Measurements from ENCODE around the gene ZNRF4.

Gene ZNRF4

DNA sequence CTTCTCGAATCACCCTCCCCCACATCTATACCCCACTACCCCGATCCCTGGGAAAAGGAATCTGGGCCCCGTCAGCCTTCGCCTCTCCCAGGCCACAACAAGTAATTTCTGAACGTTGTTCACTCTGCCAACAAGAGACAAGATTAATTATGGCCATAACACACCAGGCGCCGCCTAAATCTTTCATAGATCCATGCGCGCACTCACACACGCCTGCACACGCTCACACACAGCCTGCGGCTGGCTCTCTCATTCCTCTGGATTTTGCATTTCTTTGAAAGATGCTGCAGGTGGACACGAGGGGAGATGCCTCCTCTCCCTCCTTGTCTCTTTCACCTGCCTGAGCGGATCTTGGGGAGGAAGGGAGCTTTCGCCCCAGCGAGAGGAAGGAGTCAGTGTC is 17.1 kb downstream of the ZNRF4 start:
- H3K4me2 ChIP-seq (ENCODE audit: low read length): no peak overlapping the region
- no peaks in the 10 kb centered on the region for H3K36me3 ChIP-seq (replicated peaks; ENCODE audit: low read depth, low read length)

DNA sequence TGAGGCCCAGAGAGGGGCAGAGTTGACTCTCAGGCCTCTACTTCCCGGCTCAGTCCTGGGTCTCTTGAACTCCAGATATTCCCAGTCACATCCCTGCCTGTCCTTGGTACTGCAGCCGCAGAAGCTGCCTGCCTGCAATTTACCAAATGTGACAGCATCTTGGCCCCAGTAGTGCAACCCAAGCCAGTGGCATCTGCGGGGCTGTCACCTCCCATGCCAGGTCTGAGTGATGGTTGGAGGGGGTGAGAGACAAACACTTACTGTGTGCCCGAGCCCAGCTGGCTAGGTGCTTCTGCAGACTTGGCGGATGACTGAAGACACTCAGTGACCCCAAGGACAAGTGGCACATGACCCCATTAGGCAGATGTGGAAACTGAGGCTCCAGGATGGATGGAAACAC is 18.4 kb downstream of the ZNRF4 start:
- H4K20me1 ChIP-seq (ENCODE audit: insufficient read depth, low read length): no peaks in the 10 kb centered on the region
- H3K27me3 ChIP-seq (ENCODE audit: low read depth, low read length): no peaks in the 10 kb centered on the region
- no peak overlapping the region for H3K4me2 ChIP-seq (ENCODE audit: low read length)
- no peaks in the 10 kb centered on the region for H3K4me1 ChIP-seq (ENCODE audit: low read length)
- no peak overlapping the region for H3K27ac ChIP-seq (ENCODE audit: low read length)
- H3K9ac ChIP-seq (ENCODE audit: low read length): no peak overlapping the region
- H2AFZ ChIP-seq (ENCODE audit: low read depth, low read length): no peak overlapping the region
- no peaks in the 10 kb centered on the region for H3K36me3 ChIP-seq (replicated peaks; ENCODE audit: low read depth, low read length)
- TF ChIP-seq EZH2phosphoT487 (IDR thresholded peaks at IDR 0.05; ENCODE audit: low read depth): no peak
- TF ChIP-seq, protein P1, sequence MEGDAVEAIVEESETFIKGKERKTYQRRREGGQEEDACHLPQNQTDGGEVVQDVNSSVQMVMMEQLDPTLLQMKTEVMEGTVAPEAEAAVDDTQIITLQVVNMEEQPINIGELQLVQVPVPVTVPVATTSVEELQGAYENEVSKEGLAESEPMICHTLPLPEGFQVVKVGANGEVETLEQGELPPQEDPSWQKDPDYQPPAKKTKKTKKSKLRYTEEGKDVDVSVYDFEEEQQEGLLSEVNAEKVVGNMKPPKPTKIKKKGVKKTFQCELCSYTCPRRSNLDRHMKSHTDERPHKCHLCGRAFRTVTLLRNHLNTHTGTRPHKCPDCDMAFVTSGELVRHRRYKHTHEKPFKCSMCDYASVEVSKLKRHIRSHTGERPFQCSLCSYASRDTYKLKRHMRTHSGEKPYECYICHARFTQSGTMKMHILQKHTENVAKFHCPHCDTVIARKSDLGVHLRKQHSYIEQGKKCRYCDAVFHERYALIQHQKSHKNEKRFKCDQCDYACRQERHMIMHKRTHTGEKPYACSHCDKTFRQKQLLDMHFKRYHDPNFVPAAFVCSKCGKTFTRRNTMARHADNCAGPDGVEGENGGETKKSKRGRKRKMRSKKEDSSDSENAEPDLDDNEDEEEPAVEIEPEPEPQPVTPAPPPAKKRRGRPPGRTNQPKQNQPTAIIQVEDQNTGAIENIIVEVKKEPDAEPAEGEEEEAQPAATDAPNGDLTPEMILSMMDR (IDR thresholded peaks at IDR 0.05; ENCODE audit: low read depth, low read length): no peak
- no peaks in the 10 kb centered on the region for H3K79me2 ChIP-seq (ENCODE audit: low read length)
- no peaks in the 10 kb centered on the region for H3K9me3 ChIP-seq (ENCODE audit: insufficient read depth, low read length)
- H3K4me3 ChIP-seq (ENCODE audit: low read length): no peak overlapping the region

More for the DNA sequence above, 17.1 kb downstream of the ZNRF4 start:
- H3K9ac ChIP-seq (ENCODE audit: low read length): no peak overlapping the region
- no peak for TF ChIP-seq EZH2phosphoT487 (IDR thresholded peaks at IDR 0.05; ENCODE audit: low read depth)
- TF ChIP-seq, protein P1 (IDR thresholded peaks at IDR 0.05; ENCODE audit: low read depth, low read length): no peak
- H3K9me3 ChIP-seq (ENCODE audit: insufficient read depth, low read length): no peaks in the 10 kb centered on the region
- no peaks in the 10 kb centered on the region for H3K4me1 ChIP-seq (ENCODE audit: low read length)
- H4K20me1 ChIP-seq (ENCODE audit: insufficient read depth, low read length): no peaks in the 10 kb centered on the region
- no peak overlapping the region for H3K4me3 ChIP-seq (ENCODE audit: low read length)
- H2AFZ ChIP-seq (ENCODE audit: low read depth, low read length): no peak overlapping the region
- H3K79me2 ChIP-seq (ENCODE audit: low read length): no peaks in the 10 kb centered on the region
- no peaks in the 10 kb centered on the region for H3K27me3 ChIP-seq (ENCODE audit: low read depth, low read length)
- H3K27ac ChIP-seq (ENCODE audit: low read length): no peak overlapping the region

DNA sequence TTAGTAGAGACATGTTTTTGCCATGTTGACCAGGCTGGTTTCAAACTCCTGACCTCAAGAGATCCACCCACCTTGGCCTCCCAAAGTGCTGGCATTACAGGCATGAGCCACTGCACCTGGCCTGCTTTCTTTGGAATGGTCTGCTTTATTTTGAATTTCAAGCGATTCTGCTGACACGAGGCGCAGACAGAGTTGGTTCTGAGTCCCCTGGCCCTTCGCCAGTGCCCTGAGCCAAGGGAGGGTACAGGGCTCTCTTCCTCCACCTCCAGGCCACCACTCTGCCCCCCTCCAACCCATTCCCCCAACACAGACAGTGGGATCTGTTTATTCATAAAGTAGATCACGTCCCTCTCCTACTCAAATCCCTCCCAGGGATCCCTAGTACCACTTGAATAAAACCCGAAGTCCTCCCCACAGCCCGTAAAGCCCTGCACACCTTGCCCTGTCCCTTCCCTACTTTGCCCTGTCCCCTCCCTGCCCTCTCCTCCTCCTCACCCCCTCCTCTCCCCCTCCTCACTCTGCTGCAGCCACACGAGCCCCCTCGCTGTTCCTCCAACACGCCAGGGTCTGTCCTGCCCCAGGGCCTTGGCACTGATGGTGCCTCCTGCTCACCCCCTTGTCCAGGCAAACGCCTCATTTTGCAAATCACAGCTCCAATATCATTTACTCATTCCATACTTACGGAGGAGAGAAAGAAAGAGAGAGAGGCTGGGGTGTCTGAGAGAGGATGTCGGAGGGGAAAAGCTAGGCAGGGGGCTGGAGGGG is 22.4 kb downstream of the ZNRF4 start:
- TF ChIP-seq EZH2phosphoT487 (IDR thresholded peaks at IDR 0.05; ENCODE audit: low read depth): no peak
- TF ChIP-seq, protein P1 (IDR thresholded peaks at IDR 0.05; ENCODE audit: low read depth, low read length): no peak
- Histone ChIP-seq H4K20me1 (ENCODE audit: insufficient read depth, low read length) (no peaks in the 10 kb centered on the region), H3K27ac (ENCODE audit: low read length) (no peak overlapping the region), H3K9me3 (ENCODE audit: insufficient read depth, low read length) (0 out of 2 replicates have a peak, but pooled peaks cover 6% of the 10 kb centered on the region), H3K4me1 (ENCODE audit: low read length) (no peaks in the 10 kb centered on the region), H2AFZ (ENCODE audit: low read depth, low read length) (no peak overlapping the region), H3K36me3 (replicated peaks; ENCODE audit: low read depth, low read length) (no peaks in the 10 kb centered on the region), H3K79me2 (ENCODE audit: low read length) (no peaks in the 10 kb centered on the region), H3K9ac (ENCODE audit: low read length) (no peak overlapping the region), H3K4me3 (ENCODE audit: low read length) (no peak overlapping the region), H3K4me2 (ENCODE audit: low read length) (no peak overlapping the region), H3K27me3 (ENCODE audit: low read depth, low read length) (no peaks in the 10 kb centered on the region)

DNA sequence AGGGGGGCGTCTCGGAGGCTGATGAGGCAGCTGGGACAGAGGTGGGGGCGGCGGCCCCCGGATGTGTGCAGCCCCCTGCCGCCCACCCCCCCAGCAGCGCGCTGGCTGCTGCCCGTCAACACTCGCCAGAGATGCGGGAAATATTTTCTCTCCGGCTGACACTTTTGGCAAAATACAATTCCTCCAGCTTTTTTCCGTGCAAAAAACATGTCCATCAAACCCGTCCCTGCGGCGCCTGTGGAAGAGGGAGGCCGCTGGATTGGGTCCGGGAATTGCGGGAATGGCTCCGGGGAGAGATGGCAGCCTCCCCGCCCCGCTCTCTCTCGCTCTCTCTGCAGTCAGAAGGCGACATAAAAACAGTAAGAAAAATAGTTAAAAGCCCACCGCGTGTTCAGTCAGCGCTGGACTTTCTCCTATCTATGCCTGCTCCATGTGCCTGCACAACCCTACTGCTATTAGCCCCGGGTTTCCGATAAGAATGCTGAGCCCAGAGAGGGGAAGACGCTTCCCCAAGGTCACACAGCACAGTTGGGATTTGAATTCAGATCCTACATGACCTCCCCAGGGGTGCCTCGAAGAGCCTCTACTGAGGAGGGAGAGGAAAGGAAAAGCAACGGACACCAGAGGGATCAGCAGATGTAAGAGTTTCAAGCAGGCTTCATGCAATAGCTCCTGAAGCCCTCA is 23.2 kb downstream of the ZNRF4 start:
- 0 out of 2 replicates have a peak, but pooled peaks cover 6% of the 10 kb centered on the region for H3K9me3 ChIP-seq (ENCODE audit: insufficient read depth, low read length)
- no peaks in the 10 kb centered on the region for H3K4me1 ChIP-seq (ENCODE audit: low read length)
- no peak overlapping the region for H3K4me2 ChIP-seq (ENCODE audit: low read length)
- H3K79me2 ChIP-seq (ENCODE audit: low read length): no peaks in the 10 kb centered on the region
- H3K9ac ChIP-seq (ENCODE audit: low read length): no peak overlapping the region
- no peak overlapping the region for H2AFZ ChIP-seq (ENCODE audit: low read depth, low read length)
- H3K27ac ChIP-seq (ENCODE audit: low read length): no peak overlapping the region
- H3K27me3 ChIP-seq (ENCODE audit: low read depth, low read length): no peaks in the 10 kb centered on the region
- no peaks in the 10 kb centered on the region for H4K20me1 ChIP-seq (ENCODE audit: insufficient read depth, low read length)
- no peak overlapping the region for H3K4me3 ChIP-seq (ENCODE audit: low read length)
- TF ChIP-seq, protein P1 (IDR thresholded peaks at IDR 0.05; ENCODE audit: low read depth, low read length): no peak
- no peak for TF ChIP-seq EZH2phosphoT487 (IDR thresholded peaks at IDR 0.05; ENCODE audit: low read depth)
- no peaks in the 10 kb centered on the region for H3K36me3 ChIP-seq (replicated peaks; ENCODE audit: low read depth, low read length)

Measured in OCI-LY3 (cell line).